Right lobe of liver (tissue), 4 donors: ENCODE results near the gene DLX2.

Source experiments
- CTCF ChIP-seq, 4 donors: fragments of 200-600 bp in 3 of 4; fragments of 450-650 bp in 1 of 4; IDR thresholded peaks; one replicate each; pipeline versions ENCODE4 v1.5.1 to v1.8.0; 2016 to 2022; ENCODE audit warnings: antibody characterized with exemption in 4 of 4, mild to moderate bottlenecking in 2 of 4
- POLR2A ChIP-seq: fragments of 450-650 bp; IDR thresholded peaks from one replicate; pipeline ENCODE4 v1.6.1; 2017; ENCODE audit warnings: antibody characterized with exemption, mild to moderate bottlenecking
- donor health status: DM: no; HTN: no; CAD: no.
- donor health status: DM: no; HTN: no; CAD: no.
- donor health status: DM: no; HTN: yes; CAD: no.

- no peak for TF ChIP-seq POLR2A
- TF ChIP-seq CTCF (IDR thresholded peaks at IDR 0.05) = no peak
Measured at GRCh38 chr2:172092716-172093415, 9.8 kb downstream of the DLX2 start.
